ENCODE data around the gene CBARP.
A peak's percentile ranks its signal among the peaks of the same experiment; 100 is the strongest.

Gene CBARP

GRCh38 chr19:1237754-1238368 is at the start of gene CBARP:
Gene CBARP, minus strand, starts transcription at chr19:1238005. Its CDS starts 1,905 bp downstream, at chr19:1236100.
- no peak for DNase-seq (ENCODE audit: low spot score)

DNA sequence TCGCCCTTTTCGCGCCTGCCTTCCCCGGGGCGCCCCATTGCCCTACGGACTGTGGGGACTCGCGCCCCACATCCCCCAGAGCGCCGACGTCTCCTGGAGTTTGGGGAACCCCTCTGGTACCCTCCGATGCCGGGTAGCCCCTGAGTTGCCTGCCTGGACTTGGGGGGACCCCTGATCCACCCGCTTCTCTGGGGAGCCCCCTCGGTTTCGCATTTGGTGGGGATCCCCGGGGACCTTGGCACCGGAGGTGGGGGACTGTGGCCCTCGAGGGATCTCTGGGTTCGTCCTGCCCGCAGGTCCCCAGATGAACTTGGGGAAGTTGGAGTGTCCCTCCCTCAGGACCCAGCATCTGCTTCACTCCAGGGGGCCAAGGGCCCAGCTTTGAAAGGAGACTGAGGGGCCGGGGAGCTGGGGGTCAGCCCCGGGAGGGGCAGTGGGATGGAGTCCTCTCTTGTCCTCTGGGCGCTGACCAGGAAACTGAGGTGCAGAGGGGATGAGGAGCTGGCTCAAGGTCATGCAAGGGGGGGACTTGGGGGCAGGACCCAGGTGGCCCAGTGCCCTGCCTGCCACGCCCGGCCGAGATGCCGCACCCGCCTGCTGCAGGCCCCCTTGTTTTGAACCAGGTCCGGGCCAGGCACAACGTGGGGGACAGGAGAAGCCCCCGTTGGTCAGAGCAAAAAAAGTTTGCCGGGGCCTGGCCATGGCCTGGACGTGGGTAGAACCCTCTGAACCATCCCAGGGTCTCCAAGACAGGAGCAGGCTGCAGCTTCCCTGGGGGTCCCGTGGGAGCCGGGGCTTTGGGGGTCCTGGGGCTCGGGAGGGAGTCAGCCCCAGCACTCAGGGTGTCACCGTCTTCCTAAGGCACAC is 48.9 kb upstream of the CBARP start:
- DNase-seq (ENCODE audit: low spot score) = no peak

DNA sequence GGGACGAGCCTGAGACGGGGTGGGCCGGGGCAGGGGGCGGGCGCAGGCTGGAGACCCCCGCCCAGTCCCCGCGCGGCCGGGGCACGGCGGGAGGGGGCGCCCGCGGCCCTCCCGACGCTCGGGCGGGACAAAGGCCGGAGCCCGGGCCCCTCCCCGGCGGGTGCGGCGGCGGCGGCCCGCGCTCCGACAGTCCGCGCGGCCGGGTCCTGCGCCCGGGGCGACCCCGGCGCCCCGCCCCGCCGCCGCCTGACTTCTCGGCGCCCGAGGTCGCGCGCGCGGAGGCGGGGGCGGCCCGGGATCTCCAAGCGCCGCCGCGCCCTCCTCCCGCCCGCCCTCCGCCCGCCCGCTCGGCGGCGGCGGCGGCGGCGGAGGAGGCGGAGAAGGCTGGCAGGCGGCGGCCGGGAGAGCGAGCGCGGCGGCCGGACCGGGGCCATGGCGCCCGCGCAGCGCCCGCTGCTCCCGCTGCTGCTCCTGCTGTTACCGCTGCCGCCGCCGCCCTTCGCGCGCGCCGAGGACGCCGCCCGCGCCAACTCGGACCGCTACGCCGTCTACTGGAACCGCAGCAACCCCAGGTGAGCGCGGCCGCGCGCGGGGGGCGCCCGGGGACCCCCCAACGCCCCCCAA is 48.0 kb upstream of the CBARP start, which contains the start of gene EFNA2:
EFNA2 (plus strand) TSS at position 137 of the 624 bp plus-strand sequence; CDS start at position 433, 296 bp downstream.
- DNase-seq (ENCODE audit: low spot score) = no peak

DNA sequence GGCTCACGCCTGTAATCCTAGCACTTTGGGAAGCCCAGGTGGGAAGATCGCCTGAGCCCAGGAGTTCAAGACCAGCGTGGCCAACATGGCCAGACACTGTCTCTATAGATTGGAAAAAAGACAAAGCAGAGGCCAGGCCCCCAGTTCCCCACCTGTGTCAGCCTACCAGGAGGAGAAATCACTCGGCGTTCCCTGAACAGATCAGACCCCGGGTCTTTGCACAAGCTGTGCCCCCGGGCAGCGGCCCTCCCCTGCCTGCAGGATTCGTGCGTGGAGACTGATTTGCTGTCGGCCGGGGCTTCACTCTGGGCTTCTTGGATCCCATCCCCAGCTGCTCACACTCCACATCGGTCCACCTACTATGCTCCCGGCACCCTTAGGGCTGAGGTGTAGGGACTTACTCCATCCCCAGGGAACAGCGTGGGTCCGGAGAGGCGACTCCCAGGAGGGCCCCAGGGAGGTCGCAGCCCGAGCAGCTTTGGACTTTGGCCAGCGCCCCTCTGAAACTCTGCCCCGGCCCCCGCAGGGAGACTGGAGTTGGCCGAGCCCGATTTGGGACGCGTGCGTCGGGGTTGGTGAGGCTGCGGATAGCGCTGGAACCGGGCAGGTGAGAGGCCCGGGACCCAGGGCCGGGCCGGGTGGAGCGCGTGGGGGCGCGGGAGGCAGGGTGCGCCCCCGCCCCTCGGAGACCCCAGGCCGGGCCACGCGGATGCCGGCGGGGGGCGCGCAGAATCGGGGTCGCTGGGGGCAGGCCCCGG is 47.4 kb upstream of the CBARP start:
- DNase-seq (ENCODE audit: low spot score) = no peak

- DNase-seq (ENCODE audit: low spot score) = no peak
Observed at GRCh38 chr19:1284293-1284978, 46.6 kb upstream of the CBARP start.

DNA sequence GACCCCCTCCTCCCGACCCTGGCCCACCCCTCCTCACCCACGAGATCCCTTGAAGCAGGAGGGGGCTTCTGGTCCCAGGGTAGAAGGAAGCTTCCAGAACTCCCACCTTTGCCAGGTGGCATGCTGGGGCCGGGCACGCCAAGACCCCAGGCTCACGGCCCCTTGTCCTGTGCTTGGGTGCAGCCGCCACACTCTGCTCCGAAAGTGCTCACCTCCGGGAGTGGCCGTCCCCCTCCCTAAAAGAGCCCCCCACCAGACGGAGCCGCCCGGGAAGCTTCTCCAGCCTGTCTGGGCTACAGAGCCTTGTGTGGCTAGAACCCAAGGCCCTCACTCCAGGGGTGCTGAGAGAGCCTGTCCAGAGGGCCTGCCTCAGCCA is 46.1 kb upstream of the CBARP start:
- no peak for DNase-seq (ENCODE audit: low spot score)

GRCh38 chr19:1283207-1283916 is 45.6 kb upstream of the CBARP start:
- no peak for DNase-seq (ENCODE audit: low spot score)

DNA sequence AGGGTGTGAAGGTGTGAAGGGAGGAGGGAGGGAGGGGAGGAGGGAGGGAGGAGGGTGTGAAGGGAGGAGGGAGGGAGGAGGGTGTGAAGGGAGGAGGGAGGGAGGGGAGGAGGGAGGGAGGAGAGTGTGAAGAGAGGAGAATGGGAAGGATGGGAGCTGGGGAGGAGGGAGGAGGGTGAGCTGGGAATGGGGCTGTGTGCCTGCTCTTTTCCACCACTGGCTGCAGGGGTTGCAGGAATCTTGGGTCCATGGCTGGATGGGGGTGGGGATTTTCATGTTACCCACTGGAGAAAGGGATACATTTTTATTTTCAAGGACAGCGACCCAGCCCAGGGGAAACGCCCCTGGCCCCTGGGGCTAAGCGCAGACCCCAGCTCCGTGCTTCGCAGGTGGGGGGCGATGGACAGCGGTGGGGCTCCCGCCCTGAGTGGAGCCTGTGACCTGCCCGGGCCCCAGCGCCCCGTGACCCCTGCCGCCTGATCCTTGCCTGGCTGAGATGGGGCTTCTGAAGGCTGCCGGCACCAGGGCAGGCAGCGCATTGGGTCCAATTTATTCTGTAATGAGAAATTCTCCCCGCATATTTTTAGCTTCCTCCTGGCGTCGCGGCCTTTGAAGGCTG is 44.9 kb upstream of the CBARP start:
- no peak for DNase-seq (ENCODE audit: low spot score)

- no peak for DNase-seq (ENCODE audit: low spot score)
Observed at GRCh38 chr19:1281569-1282287, 43.9 kb upstream of the CBARP start.

- no peak for DNase-seq (ENCODE audit: low spot score)
Observed at GRCh38 chr19:1280636-1281568, 43.1 kb upstream of the CBARP start.

DNA sequence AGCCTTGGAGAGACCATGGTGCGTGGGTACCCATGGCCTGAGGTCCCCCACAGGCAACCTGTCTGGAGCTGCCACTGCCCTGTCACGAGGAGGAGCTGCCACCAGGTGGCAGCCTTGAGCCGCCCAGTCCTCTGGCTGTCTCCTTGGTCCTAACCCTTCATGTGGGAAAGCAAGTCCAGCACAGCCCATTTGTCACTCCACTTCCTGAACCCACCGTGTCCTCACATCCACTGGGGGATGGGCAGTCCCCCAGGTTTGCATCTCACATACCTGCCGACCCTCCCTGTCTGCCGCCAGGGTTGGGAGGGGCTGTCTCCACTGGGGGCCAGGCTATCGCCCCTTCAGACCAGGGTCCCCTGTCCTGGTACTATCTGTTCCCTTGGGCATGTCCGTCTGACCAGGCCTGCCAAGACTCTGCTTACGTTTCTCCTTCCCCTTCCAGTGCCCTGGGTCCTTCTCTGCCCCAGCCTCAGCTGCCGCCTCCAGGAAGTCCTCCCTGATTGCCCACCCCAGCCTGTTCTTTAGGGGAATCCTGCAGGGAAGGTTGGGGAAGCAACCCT is 42.1 kb upstream of the CBARP start:
- DNase-seq (ENCODE audit: low spot score) = peak; percentile 84

- no peak for DNase-seq (ENCODE audit: low spot score)
Observed at GRCh38 chr19:1278713-1279660, 41.2 kb upstream of the CBARP start.

DNA sequence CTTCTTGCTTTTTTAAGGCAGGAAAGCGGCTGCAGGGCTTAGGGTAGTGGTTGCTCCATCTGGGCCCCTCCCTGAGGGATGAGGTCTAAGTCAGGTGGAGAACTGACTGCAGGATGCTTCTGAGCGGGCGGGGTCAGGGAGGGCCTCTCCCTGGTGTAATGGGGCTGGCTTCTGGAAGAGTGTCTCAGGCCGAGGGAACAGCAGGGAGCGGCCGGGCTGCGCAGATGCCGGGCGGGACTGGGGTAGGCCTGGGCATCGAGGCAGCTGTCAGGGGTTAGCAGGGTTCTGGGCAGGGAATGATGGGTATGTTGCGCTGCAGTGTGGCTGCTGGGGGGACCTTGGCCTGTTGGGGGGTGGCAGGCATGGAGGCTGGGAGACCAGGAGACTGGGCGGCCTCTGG is 40.3 kb upstream of the CBARP start:
- DNase-seq (ENCODE audit: low spot score) = no peak

- DNase-seq (ENCODE audit: low spot score) = no peak
Observed at GRCh38 chr19:1277061-1277460, 39.3 kb upstream of the CBARP start.

- no peak for DNase-seq (ENCODE audit: low spot score)
Observed at GRCh38 chr19:1276628-1277022, 38.8 kb upstream of the CBARP start.

DNA sequence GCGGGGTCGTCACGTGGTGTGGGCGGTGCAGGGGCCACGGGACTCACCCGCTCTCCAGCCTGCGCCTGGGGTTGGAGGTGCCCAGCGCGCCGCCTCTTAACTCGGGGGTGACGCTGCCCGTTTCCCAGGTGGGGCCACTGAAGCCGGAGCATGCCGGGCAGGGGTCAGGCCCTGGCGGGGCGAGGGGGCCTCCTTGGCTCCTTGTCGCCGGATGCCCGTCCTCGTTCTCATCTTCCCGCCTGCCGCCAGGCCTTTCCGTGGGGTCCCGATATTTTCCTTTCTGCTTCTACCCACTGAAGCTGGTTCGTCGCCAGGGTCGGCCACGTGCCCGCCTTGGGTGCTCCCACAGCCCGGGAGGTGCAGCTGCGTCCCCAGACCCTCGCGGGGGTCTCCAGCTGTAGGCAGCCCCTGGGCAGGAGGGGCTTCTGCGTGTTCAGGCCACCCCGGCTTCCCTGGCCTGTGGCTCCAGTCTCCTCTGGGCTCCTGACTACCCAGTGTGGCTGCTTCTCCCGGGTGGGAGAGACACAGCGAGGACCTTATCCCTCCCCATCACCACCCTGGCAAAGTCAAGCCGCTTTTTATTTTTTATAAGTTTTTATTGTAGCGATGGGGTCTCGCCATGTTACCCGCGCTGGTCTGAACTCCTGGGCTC is 38.3 kb upstream of the CBARP start:
- no peak for DNase-seq (ENCODE audit: low spot score)
